HL-60/S4 treated with phorbol 12-myristate 13-acetate at 8.2 ng/mL for 4 days and 3 days (cell line): ENCODE data around the gene FGD1.

Experiments
- in situ Hi-C: fragments of 300-500 bp; cut with MboI; formaldehyde crosslinking; loops from 2 replicates; pipeline ENCODE4 v1.15.0; 2022; ENCODE audit warnings: low sequenced_read_pairs

The FGD1 gene

GRCh38 chrX:54407266-54407665 lies 88.8 kb downstream of the FGD1 start:
- in situ Hi-C loops = no loop called here

GRCh38 chrX:54397113-54397512 lies 98.9 kb downstream of the FGD1 start:
- in situ Hi-C loops = no loop called here
